IMR-90 (cell line): ENCODE measurements around the gene EPHA6. TPM values are rescaled to one million over a fixed set of nuclear protein-coding genes. Genes with fewer than 3 reads are reported as not detected.

Experiments
- ATAC-seq: fragments of 200-7000 bp; cut with Tn5 transposase; 2 replicates; pipeline ENCODE4 v1.9.1; 2020; ENCODE audit warnings: low read depth, mild to moderate bottlenecking, moderate library complexity
- BruUV-seq: library from RNA; stranded (reverse); fragments of 400-500 nt; replicated peaks from 2 replicates; lab custom pipeline; 2021; lab: Mats Ljungman, UMichigan
- CTCF ChIA-PET: fragments of 300-600 bp; formaldehyde crosslinking; extraction: SDS; loops from one replicate; lab custom pipeline; 2021; ENCODE audit warnings: antibody characterized with exemption; lab: Yijun Ruan, JAX
- POLR2A ChIA-PET: fragments of 300-600 bp; sonication (Branson Sonifier 250); formaldehyde crosslinking; loops from one replicate; lab custom pipeline; 2022; ENCODE audit warnings: antibody characterized with exemption; ENCODE audit not compliant: unreplicated experiment; lab: Charles Lee
- DNase-seq: peaks from one replicate; pipeline ENCODE4 v3.0.0; 2013
- H2AFZ ChIP-seq: replicated peaks from 2 replicates; pipeline ENCODE3; 2013; ENCODE audit warnings: low read length, mild to moderate bottlenecking; ENCODE audit not compliant: poor library complexity
- H2AK5ac ChIP-seq: 2 replicates; pipeline ENCODE4 v1.6.1; 2013; ENCODE audit warnings: low read depth, low read length, inconsistent platforms
- H2AK9ac ChIP-seq: replicated peaks from 2 replicates; pipeline ENCODE3; 2013; ENCODE audit warnings: mild to moderate bottlenecking, low read depth, low read length, moderate library complexity; ENCODE audit not compliant: poor library complexity
- H2BK120ac ChIP-seq: 2 replicates; pipeline ENCODE4 v1.6.1; 2013; ENCODE audit warnings: low read depth, low read length, inconsistent platforms
- H2BK15ac ChIP-seq: 3 replicates; pipeline ENCODE4 v1.6.1; 2013; ENCODE audit warnings: low read depth, low read length, inconsistent platforms
- H2BK20ac ChIP-seq: 2 replicates; pipeline ENCODE4 v1.6.1; 2013; ENCODE audit warnings: low read depth, mild to moderate bottlenecking, inconsistent platforms, low read length, moderate library complexity
- H2BK5ac ChIP-seq: 2 replicates; pipeline ENCODE4 v1.6.1; 2013; ENCODE audit warnings: mild to moderate bottlenecking, low read depth, low read length, inconsistent platforms; ENCODE audit not compliant: poor library complexity, severe bottlenecking
- H3K14ac ChIP-seq: replicated peaks from 2 replicates; pipeline ENCODE4 v1.6.1; 2013; ENCODE audit warnings: low read depth, low read length, inconsistent platforms
- H3K18ac ChIP-seq: 2 replicates; pipeline ENCODE4 v1.6.1; 2013; ENCODE audit warnings: low read depth, low read length, control low read depth
- H3K23ac ChIP-seq: 2 replicates; pipeline ENCODE4 v1.6.1; 2013; ENCODE audit warnings: low read depth, low read length, inconsistent platforms
- H3K27ac ChIP-seq: 2 replicates; pipeline ENCODE4 v1.5.1; 2013; ENCODE audit warnings: mild to moderate bottlenecking, control low read depth, low read length; ENCODE audit not compliant: insufficient read depth
- H3K27me3 ChIP-seq: 2 replicates; pipeline ENCODE4 v1.6.1; 2013; ENCODE audit warnings: low read length; ENCODE audit not compliant: control insufficient read depth, insufficient read depth
- H3K36me3 ChIP-seq: 2 replicates; pipeline ENCODE4 v1.6.1; 2013; ENCODE audit warnings: low read length, mixed read lengths; ENCODE audit not compliant: control insufficient read depth, insufficient read depth
- H3K4ac ChIP-seq: 2 replicates; pipeline ENCODE4 v1.6.1; 2013; ENCODE audit warnings: low read depth, low read length, inconsistent platforms
- H3K4me1 ChIP-seq: 2 replicates; pipeline ENCODE4 v1.6.1; 2013; ENCODE audit warnings: low read length, mixed read lengths; ENCODE audit not compliant: control insufficient read depth, insufficient read depth
- H3K4me2 ChIP-seq: 2 replicates; pipeline ENCODE4 v1.6.1; 2013; ENCODE audit warnings: low read depth, mild to moderate bottlenecking, control low read depth, low read length, moderate library complexity
- H3K4me3 ChIP-seq: 2 replicates; pipeline ENCODE4 v1.5.1; 2013; ENCODE audit warnings: low read depth, mild to moderate bottlenecking, control low read depth, low read length, moderate library complexity; ENCODE audit not compliant: insufficient read depth
- H3K56ac ChIP-seq: 2 replicates; pipeline ENCODE4 v1.6.1; 2013; ENCODE audit warnings: low read length, inconsistent platforms; ENCODE audit not compliant: insufficient read depth; ENCODE audit errors: extremely low read depth
- H3K79me1 ChIP-seq, 2 experiments: 2 replicates each; pipeline ENCODE4 v1.6.1; 2013; ENCODE audit warnings: low read length in 2 of 2, inconsistent platforms in 1 of 2, low read depth in 1 of 2
- H3K9ac ChIP-seq: 2 replicates; pipeline ENCODE4 v1.6.1; 2013; ENCODE audit warnings: low read depth, low read length, control low read depth
- H3K9me1 ChIP-seq: 2 replicates; pipeline ENCODE4 v1.6.1; 2013; ENCODE audit warnings: low read length, inconsistent platforms; ENCODE audit not compliant: insufficient read depth
- H3K9me3 ChIP-seq: 2 replicates; pipeline ENCODE4 v1.6.1; 2013; ENCODE audit warnings: low read length; ENCODE audit not compliant: control insufficient read depth, insufficient read depth
- H4K20me1 ChIP-seq: 2 replicates; pipeline ENCODE4 v1.6.1; 2013; ENCODE audit warnings: low read length, inconsistent platforms; ENCODE audit not compliant: insufficient read depth
- H4K5ac ChIP-seq: 2 replicates; pipeline ENCODE4 v1.6.1; 2013; ENCODE audit warnings: mild to moderate bottlenecking, low read depth, low read length, control low read depth
- H4K8ac ChIP-seq, 2 experiments: 2 replicates each; pipeline ENCODE4 v1.6.1; 2013; ENCODE audit warnings: low read depth in 2 of 2, low read length in 2 of 2, control low read depth in 1 of 2, inconsistent platforms in 1 of 2
- H4K91ac ChIP-seq: 2 replicates; pipeline ENCODE4 v1.6.1; 2013; ENCODE audit warnings: low read depth, low read length, inconsistent platforms; ENCODE audit not compliant: insufficient read depth
- BHLHE40 ChIP-seq: fragments of 150-350 bp; IDR thresholded peaks from 2 replicates; pipeline ENCODE4 v1.6.1; 2016; ENCODE audit warnings: mild to moderate bottlenecking, low read depth, low read length
- CEBPB ChIP-seq: IDR thresholded peaks from 2 replicates; pipeline ENCODE4 v1.6.1; 2012; ENCODE audit warnings: low read depth, low read length, improper control_type of control experiment
- CHD1 ChIP-seq: IDR thresholded peaks from 2 replicates; pipeline ENCODE4 v1.6.1; 2012; ENCODE audit warnings: low read depth, low read length, improper control_type of control experiment
- MXI1 ChIP-seq: IDR thresholded peaks from 2 replicates; pipeline ENCODE4 v1.6.1; 2012; ENCODE audit warnings: low read depth, mild to moderate bottlenecking, low read length, moderate library complexity, borderline replicate concordance
- NFE2L2 ChIP-seq: fragments of 150-350 bp; IDR thresholded peaks from 2 replicates; pipeline ENCODE4 v1.6.1; 2016; ENCODE audit warnings: low read depth, mild to moderate bottlenecking, low read length
- POLR2A ChIP-seq: IDR thresholded peaks from 2 replicates; pipeline ENCODE4 v1.6.1; 2012; ENCODE audit warnings: mild to moderate bottlenecking, low read depth, low read length
- RAD21 ChIP-seq: IDR thresholded peaks from 2 replicates; pipeline ENCODE4 v1.6.1; 2012; ENCODE audit warnings: low read length, improper control_type of control experiment
- RCOR1 ChIP-seq: IDR thresholded peaks from 2 replicates; pipeline ENCODE4 v1.6.1; 2012; ENCODE audit warnings: mild to moderate bottlenecking, low read length, improper control_type of control experiment; ENCODE audit not compliant: insufficient replicate concordance
- RFX5 ChIP-seq: IDR thresholded peaks from 2 replicates; pipeline ENCODE4 v1.8.0; 2012; ENCODE audit warnings: low read depth, mild to moderate bottlenecking, low read length, moderate library complexity
- SMC3 ChIP-seq: fragments of 150-350 bp; IDR thresholded peaks from 2 replicates; pipeline ENCODE4 v1.6.1; 2016; ENCODE audit warnings: low read depth, mild to moderate bottlenecking, antibody characterized with exemption, low read length, moderate library complexity
- WGBS, 2 experiments: methylation state at CpG; one replicate each; pipeline versions ENCODE4 v1.1.5 to v1.1.7; 2013; ENCODE audit warnings: missing lambda C conversion rate in 2 of 2; ENCODE audit not compliant: insufficient read length in 1 of 2; ENCODE audit errors: extremely low coverage in 2 of 2; 5-methylcytosine and 5-hydroxymethylcytosine counted together
- dilution Hi-C: fragments of 300-500 bp; cut with HindIII; formaldehyde crosslinking; loops from one replicate; pipeline ENCODE4 v1.14.3; 2018; ENCODE audit warnings: low sequenced_read_pairs; ENCODE audit not compliant: unreplicated experiment
- in situ Hi-C: fragments of 300-500 bp; cut with MboI; formaldehyde crosslinking; loops from 3 replicates; pipeline ENCODE4 v1.14.3; 2019; ENCODE audit warnings: low sequenced_read_pairs, inconsistent platforms, mixed read lengths
- intact Hi-C: fragments of 100-400 bp; cut with micrococcal nuclease; formaldehyde crosslinking; loops from 2 replicates; pipeline ENCODE4 v1.10.0; 2022
- polyA plus RNA-seq, 3 experiments: library from polyadenylated mRNA; depleted of rRNA; stranded (reverse); fragments of >200 nt; gene quantifications; 2 replicates each; pipeline ENCODE4 v1.2.3, GENCODE V29; 2012; ENCODE audit warnings: low replicate concordance in 1 of 3
- total RNA-seq: library from RNA; depleted of rRNA; stranded (reverse); fragments of >200 nt; gene quantifications from 2 replicates; pipeline ENCODE4 v1.2.3, GENCODE V29; 2012
- TF ChIP-seq, protein P1 (sequence below): conservative IDR thresholded peaks from 2 replicates; pipeline ENCODE4 v1.5.1; 2012; ENCODE audit warnings: mild to moderate bottlenecking, low read depth, low read length, improper control_type of control experiment
- TF ChIP-seq, protein P2 (sequence below): fragments of 150-350 bp; IDR thresholded peaks from 2 replicates; pipeline ENCODE4 v1.6.1; 2017; ENCODE audit warnings: mild to moderate bottlenecking, antibody characterized with exemption, low read length, low read depth

Gene EPHA6
- total and polyA plus RNA-seq, 2 of the 4 experiments (the other 2 are of a cell fraction): not detected

DNA sequence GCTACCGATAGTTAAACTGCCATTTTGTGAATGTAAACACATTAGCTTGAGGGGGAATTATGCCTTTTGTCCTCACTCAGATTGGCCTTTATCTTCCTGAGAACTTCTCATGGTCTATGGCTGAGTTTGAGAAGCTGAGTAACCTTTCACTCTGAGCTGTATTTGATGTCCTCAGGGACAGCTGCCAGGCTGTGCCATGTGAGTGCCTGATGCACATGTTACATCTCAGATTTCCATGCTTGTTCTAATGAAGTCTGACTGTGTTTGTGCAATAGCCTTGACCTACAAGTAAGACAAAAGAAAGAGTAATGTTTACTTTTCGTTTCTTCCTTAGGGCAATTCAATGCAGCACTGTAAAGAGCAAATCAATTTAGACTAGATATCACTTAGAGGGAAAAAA is 906.0 kb downstream of the EPHA6 start:
- intact Hi-C loops (no loop called here), in situ Hi-C loops (no loop called here), dilution Hi-C loops (no loop called here)
- Histone ChIP-seq H4K8ac (no peak overlapping the region), H3K27me3 (no peaks in the 10 kb centered on the region), H2AFZ (no peak overlapping the region), H2BK20ac (no peak overlapping the region), H3K23ac (no peak overlapping the region), H3K9me3 (no peaks in the 10 kb centered on the region), H4K20me1 (no peaks in the 10 kb centered on the region), H3K56ac (no peak overlapping the region), H3K4me1 (no peaks in the 10 kb centered on the region), H4K5ac (no peak overlapping the region), H2BK120ac (no peak overlapping the region), H2BK15ac (no peak overlapping the region), H3K4me2 (no peak overlapping the region), H4K91ac (no peak overlapping the region), H3K14ac (no peak overlapping the region), H3K27ac (no peak overlapping the region), H3K79me1 (no peaks in the 10 kb centered on the region), H2BK5ac (no peak overlapping the region), H2AK5ac (no peak overlapping the region), H3K4ac (no peak overlapping the region), H3K36me3 (no peaks in the 10 kb centered on the region), H3K9ac (no peak overlapping the region), H3K18ac (no peak overlapping the region), H3K9me1 (no peaks in the 10 kb centered on the region), H2AK9ac (no peak overlapping the region), H3K4me3 (no peak overlapping the region)
- ChIA-PET POLR2A (no interaction called here), CTCF (interaction anchor here (0.6 kb wide), 1 partner anchor 14 kb away, joined by 3 read pairs; no protein-coding TSS in a partner anchor)
- WGBS, 2 experiments: no CpG with 5 or more reads among the region's 2 CpGs
- no peak for ATAC-seq
- no peak for DNase-seq
- BruUV-seq: no TSS peak
- no peak for TF ChIP-seq CHD1
- TF ChIP-seq, protein P1, sequence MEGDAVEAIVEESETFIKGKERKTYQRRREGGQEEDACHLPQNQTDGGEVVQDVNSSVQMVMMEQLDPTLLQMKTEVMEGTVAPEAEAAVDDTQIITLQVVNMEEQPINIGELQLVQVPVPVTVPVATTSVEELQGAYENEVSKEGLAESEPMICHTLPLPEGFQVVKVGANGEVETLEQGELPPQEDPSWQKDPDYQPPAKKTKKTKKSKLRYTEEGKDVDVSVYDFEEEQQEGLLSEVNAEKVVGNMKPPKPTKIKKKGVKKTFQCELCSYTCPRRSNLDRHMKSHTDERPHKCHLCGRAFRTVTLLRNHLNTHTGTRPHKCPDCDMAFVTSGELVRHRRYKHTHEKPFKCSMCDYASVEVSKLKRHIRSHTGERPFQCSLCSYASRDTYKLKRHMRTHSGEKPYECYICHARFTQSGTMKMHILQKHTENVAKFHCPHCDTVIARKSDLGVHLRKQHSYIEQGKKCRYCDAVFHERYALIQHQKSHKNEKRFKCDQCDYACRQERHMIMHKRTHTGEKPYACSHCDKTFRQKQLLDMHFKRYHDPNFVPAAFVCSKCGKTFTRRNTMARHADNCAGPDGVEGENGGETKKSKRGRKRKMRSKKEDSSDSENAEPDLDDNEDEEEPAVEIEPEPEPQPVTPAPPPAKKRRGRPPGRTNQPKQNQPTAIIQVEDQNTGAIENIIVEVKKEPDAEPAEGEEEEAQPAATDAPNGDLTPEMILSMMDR: no peak
- no peak for TF ChIP-seq POLR2A
- TF ChIP-seq CEBPB: no peak
- TF ChIP-seq SMC3: no peak
- no peak for TF ChIP-seq NFE2L2
- TF ChIP-seq RCOR1: no peak
- TF ChIP-seq BHLHE40: no peak
- TF ChIP-seq, protein P2, sequence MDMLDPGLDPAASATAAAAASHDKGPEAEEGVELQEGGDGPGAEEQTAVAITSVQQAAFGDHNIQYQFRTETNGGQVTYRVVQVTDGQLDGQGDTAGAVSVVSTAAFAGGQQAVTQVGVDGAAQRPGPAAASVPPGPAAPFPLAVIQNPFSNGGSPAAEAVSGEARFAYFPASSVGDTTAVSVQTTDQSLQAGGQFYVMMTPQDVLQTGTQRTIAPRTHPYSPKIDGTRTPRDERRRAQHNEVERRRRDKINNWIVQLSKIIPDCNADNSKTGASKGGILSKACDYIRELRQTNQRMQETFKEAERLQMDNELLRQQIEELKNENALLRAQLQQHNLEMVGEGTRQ: no peak
- TF ChIP-seq MXI1: no peak
- TF ChIP-seq RAD21: no peak
- no peak for TF ChIP-seq RFX5
